ENCODE data around the gene NR2C2. TPM values are rescaled to one million over a fixed set of nuclear protein-coding genes. Genes with fewer than 3 reads are reported as not detected.

The NR2C2 gene
- total RNA-seq, 1 donor from 2014 or later = 56.0 TPM

GRCh38 chr3:15017191-15017590, 69.8 kb downstream of the NR2C2 start:
- no peaks in the 10 kb centered on the region for H3K4me1 Mint-ChIP-seq (ENCODE audit: low read depth)
- no peaks in the 10 kb centered on the region for H3K27me3 Mint-ChIP-seq
- DNase-seq (ENCODE audit: low spot score, unreplicated experiment) = no peak
- no peak overlapping the region for H3K4me3 Mint-ChIP-seq (ENCODE audit: low read depth)
- no peaks in the 10 kb centered on the region for H3K9me3 Mint-ChIP-seq (ENCODE audit: low read depth)
- H3K27ac Mint-ChIP-seq = no peak overlapping the region
- H3K36me3 Mint-ChIP-seq (ENCODE audit: insufficient read depth) = peaks cover 34% of the 10 kb centered on the region
- TF ChIP-seq CTCF (IDR thresholded peaks at IDR 0.05; ENCODE audit: unreplicated experiment) = no peak

GRCh38 chr3:15023249-15023648, 75.9 kb downstream of the NR2C2 start:
- H3K9me3 Mint-ChIP-seq (ENCODE audit: low read depth) = no peaks in the 10 kb centered on the region
- TF ChIP-seq CTCF (IDR thresholded peaks at IDR 0.05; ENCODE audit: unreplicated experiment) = no peak
- no peak overlapping the region for H3K27ac Mint-ChIP-seq
- peaks cover 30% of the 10 kb centered on the region for H3K36me3 Mint-ChIP-seq (ENCODE audit: insufficient read depth)
- H3K4me3 Mint-ChIP-seq (ENCODE audit: low read depth) = no peak overlapping the region
- no peaks in the 10 kb centered on the region for H3K27me3 Mint-ChIP-seq
- no peak for DNase-seq (ENCODE audit: low spot score, unreplicated experiment)
- H3K4me1 Mint-ChIP-seq (ENCODE audit: low read depth) = no peaks in the 10 kb centered on the region

- H3K4me3 Mint-ChIP-seq (ENCODE audit: low read depth) = no peak overlapping the region
- no peak for DNase-seq (ENCODE audit: low spot score, unreplicated experiment)
- no peaks in the 10 kb centered on the region for H3K9me3 Mint-ChIP-seq (ENCODE audit: low read depth)
- TF ChIP-seq CTCF (IDR thresholded peaks at IDR 0.05; ENCODE audit: unreplicated experiment) = no peak
- H3K27ac Mint-ChIP-seq = no peak overlapping the region
- peaks cover 33% of the 10 kb centered on the region for H3K36me3 Mint-ChIP-seq (ENCODE audit: insufficient read depth)
- H3K27me3 Mint-ChIP-seq = no peaks in the 10 kb centered on the region
- no peaks in the 10 kb centered on the region for H3K4me1 Mint-ChIP-seq (ENCODE audit: low read depth)
These were observed 76.3 kb downstream of the NR2C2 start for GRCh38 chr3:15023719-15024118.

- H3K27ac Mint-ChIP-seq = no peak overlapping the region
- no peaks in the 10 kb centered on the region for H3K4me1 Mint-ChIP-seq (ENCODE audit: low read depth)
- no peak for TF ChIP-seq CTCF (IDR thresholded peaks at IDR 0.05; ENCODE audit: unreplicated experiment)
- H3K4me3 Mint-ChIP-seq (ENCODE audit: low read depth) = no peak overlapping the region
- no peak for DNase-seq (ENCODE audit: low spot score, unreplicated experiment)
- no peaks in the 10 kb centered on the region for H3K27me3 Mint-ChIP-seq
- peaks cover 30% of the 10 kb centered on the region for H3K36me3 Mint-ChIP-seq (ENCODE audit: insufficient read depth)
- H3K9me3 Mint-ChIP-seq (ENCODE audit: low read depth) = no peaks in the 10 kb centered on the region
These were observed 82.2 kb downstream of the NR2C2 start for GRCh38 chr3:15029625-15030024.

GRCh38 chr3:15032650-15033049, 85.3 kb downstream of the NR2C2 start:
- peaks cover 16% of the 10 kb centered on the region for H3K36me3 Mint-ChIP-seq (ENCODE audit: insufficient read depth)

More at GRCh38 chr3:15032650-15033049, 85.3 kb downstream of the NR2C2 start:
- Mint-ChIP-seq H3K27me3 (no peaks in the 10 kb centered on the region), H3K4me1 (ENCODE audit: low read depth) (no peaks in the 10 kb centered on the region), H3K27ac (no peak overlapping the region), H3K4me3 (ENCODE audit: low read depth) (no peak overlapping the region), H3K9me3 (ENCODE audit: low read depth) (no peaks in the 10 kb centered on the region)
- DNase-seq (ENCODE audit: low spot score, unreplicated experiment) = no peak
- TF ChIP-seq CTCF (IDR thresholded peaks at IDR 0.05; ENCODE audit: unreplicated experiment) = no peak

Measured in progenitor cell of endocrine pancreas (in vitro differentiated cells).